Measurements from ENCODE around the gene IGSF11.

Gene IGSF11

GRCh38 chr3:118948146-118948545 lies 86.5 kb downstream of the IGSF11 start:
- DNase-seq: no peak

DNA sequence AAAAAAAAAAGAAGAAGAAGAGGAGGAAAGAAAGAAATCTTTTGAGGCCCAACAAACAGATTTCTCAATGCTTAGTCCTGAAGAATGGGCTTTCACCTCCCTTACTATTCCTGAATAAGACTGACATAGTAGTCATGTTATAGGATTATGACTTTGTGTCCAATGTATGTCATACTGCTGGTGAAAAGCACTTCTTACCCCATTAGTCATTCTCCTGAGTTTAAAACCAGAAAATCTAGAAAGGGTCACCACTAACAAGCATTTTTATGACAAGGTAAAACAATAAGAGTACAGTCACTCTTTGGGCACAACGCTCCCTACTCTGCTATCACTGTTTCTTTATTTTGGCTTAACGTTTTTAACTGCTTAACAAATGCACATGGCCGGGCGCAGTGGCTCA lies 88.2 kb downstream of the IGSF11 start:
- no peak for DNase-seq

DNA sequence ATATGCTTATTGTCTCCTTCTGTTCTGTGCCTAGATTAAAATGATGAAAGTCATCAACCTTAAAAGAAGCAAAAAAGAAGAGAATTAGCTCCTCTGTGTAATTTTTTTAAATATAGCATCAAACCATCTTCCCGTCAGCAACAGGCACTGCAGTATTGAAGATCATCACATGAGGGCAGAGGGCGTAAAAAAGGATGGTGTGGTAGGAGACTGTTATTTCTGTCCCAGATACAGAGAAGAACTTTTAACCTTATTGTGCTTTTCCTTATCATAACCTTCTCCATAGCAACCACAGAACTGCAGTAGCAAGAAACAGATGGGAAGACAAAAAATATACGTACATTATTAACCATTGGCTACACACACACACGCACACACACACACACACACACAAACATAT lies 88.8 kb downstream of the IGSF11 start:
- no peak for DNase-seq

DNA sequence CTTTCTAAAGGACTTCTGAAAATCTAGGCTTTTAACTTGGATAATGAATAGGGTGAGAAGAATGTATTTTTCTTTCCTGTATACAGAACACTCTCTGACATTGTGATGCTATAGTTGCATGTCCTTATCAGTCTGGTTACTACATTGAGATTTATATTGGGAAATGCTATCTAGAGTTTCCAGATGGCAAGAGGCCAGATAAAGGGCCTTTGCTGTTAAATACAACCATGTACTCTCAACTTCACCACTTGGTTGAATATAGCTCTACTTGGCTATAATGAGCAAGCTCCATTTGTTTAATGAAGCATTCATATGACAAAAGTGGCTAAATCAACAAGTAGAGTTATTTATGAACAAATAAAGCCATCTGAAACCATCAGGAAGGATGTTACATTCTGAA lies 91.0 kb downstream of the IGSF11 start:
- DNase-seq: peak; percentile 7

- no peak for DNase-seq
Observed at GRCh38 chr3:118942671-118943070, 92.0 kb downstream of the IGSF11 start.

DNA sequence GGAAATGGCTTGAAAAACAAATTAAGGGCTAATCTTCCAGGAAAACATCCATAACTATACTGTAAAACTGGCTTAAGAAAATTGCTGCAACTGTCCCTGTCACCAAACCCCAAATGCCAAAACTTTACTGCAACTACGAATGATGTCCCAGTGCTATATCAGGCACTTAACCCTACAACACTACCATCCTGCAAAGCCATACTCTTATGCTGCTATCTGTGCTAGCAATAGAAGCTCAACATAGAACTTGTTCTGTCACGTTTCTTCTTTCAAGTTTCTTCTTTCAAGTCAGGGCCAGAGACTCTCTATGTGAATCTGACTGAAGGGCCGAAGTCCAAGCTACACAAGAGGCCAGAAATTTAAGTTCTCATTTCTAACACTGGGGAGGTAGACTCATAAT lies 92.5 kb downstream of the IGSF11 start:
- no peak for DNase-seq

- no peak for DNase-seq
Observed at GRCh38 chr3:118941236-118941635, 93.4 kb downstream of the IGSF11 start.

DNA sequence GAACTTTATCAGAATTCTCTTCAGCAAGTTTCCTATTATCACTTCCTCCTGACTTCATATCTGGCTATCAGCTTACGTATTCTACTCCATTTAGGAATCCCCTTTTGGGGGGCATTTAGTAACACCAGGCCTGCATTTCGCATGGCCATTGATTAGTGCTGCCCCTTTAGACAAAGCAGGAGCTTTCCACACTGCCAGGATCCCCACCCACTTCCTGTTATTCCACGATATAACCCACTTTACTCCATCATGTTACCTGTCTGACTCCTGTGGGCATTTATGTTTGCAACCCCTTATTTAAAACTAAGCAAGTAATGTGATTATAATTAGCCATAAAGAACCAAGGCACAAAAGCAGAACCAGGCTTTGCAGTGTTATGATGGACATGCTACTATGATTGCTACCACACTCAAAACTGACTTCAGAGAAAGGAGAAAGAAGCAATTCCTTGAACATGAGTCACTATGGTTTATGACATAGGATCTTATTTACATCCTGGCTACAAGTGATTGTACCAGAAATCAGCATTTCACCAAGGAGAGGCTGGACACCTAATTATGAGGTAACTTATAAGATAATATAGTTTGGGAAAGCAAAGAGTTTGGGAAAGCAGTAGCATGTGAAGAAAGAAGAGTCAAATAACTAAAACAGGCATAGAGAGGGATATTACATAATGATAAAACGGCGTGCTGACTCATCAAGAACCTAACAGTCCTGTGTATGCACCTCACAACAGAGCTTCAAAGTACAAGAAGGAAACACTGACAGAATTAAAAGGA lies 96.3 kb downstream of the IGSF11 start:
- no peak for DNase-seq

DNA sequence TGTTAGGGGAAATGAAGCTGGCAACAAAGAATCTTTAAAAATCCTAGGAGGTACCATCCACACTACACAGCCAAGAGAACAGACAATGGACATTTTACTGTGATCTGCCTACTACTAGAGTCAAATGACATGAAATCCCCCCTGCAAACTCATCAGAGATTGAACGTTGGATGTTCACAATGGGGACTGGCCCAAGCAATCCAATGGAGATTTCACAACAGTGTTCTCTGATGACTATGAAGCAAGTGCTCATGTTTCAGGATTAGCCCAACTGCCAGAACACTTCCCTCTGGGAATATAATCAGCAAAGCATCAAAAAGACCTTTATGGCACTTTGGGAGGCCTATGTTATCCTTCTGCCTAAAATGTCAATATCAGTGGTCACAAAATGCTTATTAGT lies 97.8 kb downstream of the IGSF11 start:
- DNase-seq: no peak

GRCh38 chr3:118932822-118933558 lies 101.7 kb downstream of the IGSF11 start:
- no peak for DNase-seq

DNA sequence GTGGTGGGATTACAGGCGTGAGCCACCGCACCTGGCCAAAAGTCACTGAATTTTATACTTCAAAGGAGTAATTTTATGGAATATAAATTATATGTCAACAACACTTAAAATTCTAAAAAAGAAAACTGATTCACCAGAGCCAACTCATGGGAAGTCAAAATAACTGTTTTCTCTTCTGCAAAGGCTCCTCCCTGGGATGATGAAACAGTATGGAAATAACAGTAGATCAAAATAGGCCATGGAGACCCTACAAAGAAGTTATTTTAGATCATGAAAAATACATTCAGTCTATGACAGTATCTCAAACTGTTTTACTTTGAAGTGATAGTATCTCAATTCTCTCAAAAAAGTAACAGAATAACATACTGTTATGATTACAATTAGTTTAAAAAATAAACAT lies 102.7 kb downstream of the IGSF11 start:
- no peak for DNase-seq

DNA sequence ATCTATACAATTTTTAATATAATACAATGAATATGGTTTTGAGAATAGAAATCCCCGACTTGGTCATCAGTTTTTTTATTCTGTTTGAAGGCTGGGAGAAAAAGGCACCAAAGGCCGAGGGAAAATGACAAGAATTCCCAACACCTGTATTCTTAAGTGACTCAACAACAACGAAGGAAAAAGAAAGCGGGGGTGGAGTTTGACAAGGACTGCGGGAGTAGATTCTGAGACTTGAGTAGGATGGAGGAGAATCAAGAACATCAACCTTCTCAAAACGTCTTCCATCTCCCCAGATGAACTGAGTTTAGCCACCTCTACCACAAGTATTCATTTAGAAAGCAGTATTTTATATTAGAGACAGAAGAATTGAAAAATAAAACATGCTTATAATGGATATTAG lies 107.2 kb downstream of the IGSF11 start:
- no peak for DNase-seq

GRCh38 chr3:118912188-118912587 lies 122.5 kb downstream of the IGSF11 start:
- DNase-seq: no peak

GRCh38 chr3:118910332-118910731 lies 124.3 kb downstream of the IGSF11 start:
- no peak for DNase-seq

- no peak for DNase-seq
Observed at GRCh38 chr3:118909763-118910162, 124.9 kb downstream of the IGSF11 start.

DNA sequence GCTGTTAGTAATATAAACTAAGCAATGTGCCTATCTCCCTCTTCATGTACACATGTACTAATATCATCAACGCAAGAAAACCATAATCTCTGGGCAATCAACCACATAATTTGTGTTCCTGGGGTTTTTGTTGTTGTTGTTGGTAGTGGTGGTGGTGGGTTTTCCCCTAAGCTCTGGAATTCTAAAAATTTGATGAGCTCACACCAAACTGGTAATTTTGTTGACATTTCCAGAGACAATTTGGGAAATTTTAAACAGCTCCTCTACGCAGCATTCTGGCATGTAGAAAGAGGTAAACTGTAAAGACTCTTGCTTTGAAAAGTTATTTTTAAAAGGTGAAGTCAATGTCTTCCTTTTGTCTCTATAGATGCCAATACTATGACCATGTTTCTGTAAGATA lies 126.7 kb downstream of the IGSF11 start:
- no peak for DNase-seq

DNA sequence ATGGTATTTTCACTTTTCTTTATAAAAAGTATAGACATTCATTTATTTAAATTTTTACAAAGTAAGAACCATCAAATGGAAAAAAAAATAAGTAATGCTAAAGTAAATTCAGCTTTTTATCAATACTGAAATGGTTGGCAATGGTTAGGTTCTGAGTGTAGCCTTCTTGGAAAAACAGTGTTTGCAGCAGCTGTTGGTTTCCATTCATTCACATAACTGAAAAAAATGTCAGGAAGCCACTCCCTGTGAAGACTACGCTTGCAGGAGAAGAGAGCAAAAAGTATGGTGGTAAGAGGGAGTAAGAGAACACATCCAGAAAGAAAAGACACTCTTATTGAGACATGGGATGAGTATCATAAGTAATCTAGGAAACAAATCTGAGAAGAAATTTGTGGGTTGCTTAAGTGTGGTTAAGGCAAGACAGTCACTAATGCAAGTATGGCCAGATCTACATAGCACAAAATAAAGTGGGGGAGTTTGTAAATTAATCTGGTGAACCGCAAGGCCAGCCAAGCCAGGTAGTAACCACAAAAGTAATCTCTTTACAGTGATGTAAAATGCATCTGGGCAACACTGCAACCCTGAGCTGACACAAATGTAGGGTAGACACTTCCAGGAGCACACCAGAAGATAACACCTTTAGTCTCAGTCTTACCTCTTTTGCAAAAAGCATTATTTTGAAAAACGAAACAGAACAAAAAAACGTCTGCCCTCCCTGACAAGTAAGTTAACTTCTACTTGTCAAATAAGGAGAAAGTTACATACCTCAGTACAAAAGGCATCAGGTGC lies 133.7 kb downstream of the IGSF11 start:
- DNase-seq: no peak

- DNase-seq: no peak
Observed at GRCh38 chr3:118890206-118890605, 144.4 kb downstream of the IGSF11 start.

DNA sequence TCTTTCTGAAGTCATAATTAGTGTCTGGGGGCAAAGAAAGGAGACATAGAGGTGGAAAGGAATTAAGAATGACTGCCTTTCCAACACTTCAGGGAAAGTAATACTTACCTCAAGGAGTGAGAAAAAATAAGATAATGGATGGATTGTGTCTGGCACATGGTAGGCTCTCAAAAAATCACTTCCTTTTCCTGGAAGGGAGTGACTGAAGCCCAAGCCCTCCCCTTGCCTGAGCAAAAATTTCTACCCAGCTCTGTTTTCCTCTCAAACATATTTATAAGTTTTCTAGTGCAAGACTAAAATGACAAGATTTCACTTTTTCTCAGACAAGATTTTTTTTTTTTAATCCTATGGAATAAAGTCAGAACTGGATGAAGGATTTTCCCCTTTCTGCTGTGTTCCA lies 145.0 kb downstream of the IGSF11 start:
- no peak for DNase-seq

DNA sequence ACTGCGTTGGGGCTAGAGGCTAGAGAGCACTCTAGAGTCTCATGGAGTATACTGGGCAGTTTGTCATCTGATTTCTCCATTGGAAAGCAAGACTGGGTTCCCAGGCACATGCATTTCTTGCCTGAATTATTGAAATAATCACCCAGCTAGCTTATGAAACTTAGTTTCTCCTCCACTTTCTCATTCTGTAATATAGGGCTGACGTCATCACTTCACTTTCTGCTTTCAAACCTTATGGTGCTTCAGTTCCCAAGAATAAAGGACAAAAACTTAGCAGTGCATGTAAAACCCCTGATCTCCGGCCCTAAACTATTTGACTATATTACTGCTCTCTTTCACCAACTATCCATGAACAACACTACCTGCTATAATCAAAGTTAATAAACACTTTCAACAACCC lies 147.9 kb downstream of the IGSF11 start:
- DNase-seq: no peak

DNA sequence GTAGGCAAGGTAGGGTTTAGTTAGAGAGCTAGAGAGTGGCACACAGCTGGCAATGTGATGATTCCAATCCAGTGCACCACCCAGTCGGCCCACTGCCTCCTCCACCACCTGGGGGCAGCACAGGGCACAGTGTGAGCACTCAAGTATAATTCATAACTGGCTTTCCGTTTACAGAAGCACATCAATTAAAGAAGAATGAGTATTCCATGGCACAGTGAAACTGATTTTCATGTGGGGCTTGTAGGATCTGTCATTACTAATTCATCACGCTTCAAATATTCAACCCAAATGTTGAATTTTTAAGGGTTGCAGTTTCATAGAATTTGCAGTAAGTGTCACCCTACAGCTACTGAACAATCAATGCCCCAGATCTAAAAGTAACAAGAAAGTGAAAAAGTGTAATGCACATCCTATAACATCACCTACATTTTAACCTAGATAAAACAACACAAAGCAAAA lies 149.9 kb downstream of the IGSF11 start:
- peak; percentile 72 for DNase-seq

DNA sequence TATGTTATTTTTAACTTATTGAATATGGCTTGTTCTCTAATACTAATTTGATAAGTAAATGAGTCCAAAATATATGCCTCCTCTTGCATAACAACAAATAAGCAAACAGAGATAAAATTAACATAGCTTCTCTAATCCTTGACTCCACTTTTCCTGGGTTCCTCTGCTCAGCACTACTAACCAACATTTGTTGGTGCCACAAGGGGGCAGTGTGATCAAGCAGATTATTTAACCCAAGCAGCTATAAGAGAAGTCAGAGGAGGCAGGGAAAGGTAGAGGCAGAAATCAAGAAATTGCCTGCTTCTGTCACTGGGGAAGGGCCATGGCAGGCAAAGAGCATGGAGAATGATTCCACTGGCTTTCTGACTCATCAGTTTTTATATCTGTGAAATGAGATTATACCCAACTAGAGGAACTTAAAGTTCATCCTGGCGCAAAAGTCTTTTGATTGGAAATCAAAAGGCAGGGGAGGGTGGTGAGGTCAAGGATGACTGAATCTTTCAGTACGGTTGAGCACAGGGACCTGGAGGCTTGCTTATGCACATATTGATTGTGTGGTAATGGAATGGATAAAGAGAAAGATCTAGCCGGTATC lies 152.2 kb downstream of the IGSF11 start:
- DNase-seq: peak; percentile 77

GRCh38 chr3:118868051-118868450 lies 166.6 kb downstream of the IGSF11 start:
- no peak for DNase-seq

Data from hematopoietic multipotent progenitor cell treated with erythropoietin and hydrocortisone succinate and interleukin-3 and kit ligand, for 4 days (in vitro differentiated cells).